ENCODE measurements around the gene ABHD12.

DNA sequence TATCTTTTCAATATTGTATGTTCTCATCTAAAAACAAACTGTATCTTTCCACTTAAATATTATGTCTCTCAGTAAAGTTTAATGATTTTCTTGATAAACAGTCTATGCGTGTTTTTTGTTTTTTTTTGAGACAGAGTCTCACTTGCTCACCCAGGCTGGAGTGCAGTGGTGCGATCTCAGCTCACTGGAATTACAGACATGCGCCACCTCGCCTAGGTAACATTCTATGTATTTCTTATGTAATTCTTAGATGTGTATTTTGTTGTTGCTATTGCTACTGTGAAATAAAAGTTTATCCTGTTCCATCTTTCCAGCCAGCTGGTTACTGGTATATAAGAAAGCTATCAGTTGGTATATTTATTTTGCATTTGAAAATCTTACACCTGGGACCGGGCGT, 29.4 kb downstream of the ABHD12 start:
- TF ChIP-seq CTCF (IDR thresholded peaks at IDR 0.05), result no peak
- TF ChIP-seq POLR2A (IDR thresholded peaks at IDR 0.05), result no peak

Data from heart left ventricle (tissue), 13 donors.